Fibroblast of the aortic adventitia (primary cell): ENCODE results near the gene PGAP6. TPM values are rescaled to one million over a fixed set of nuclear protein-coding genes. Genes with fewer than 3 reads are reported as not detected.
"Not testable (repeated sequence)": the region's sequence is repeated elsewhere in the genome, so short reads cannot be mapped to it uniquely, and the experiment has no call there.

Source experiments
- DNase-seq: peaks from one replicate; pipeline ENCODE4 v3.0.0-alpha.2; 2010; ENCODE audit warnings: low read depth
- H3K4me3 ChIP-seq: 2 replicates; pipeline ENCODE4 v1.5.1; 2011; ENCODE audit warnings: low read depth, mild to moderate bottlenecking, control low read depth, low read length, moderate library complexity
- CTCF ChIP-seq: IDR thresholded peaks from 2 replicates; pipeline ENCODE4 v1.5.1; 2011; ENCODE audit warnings: mild to moderate bottlenecking, low read length, control low read depth, inconsistent platforms; ENCODE audit not compliant: insufficient read depth
- total RNA-seq: library from RNA; depleted of rRNA; stranded (reverse); fragments of >200 nt; gene quantifications from 2 replicates; pipeline ENCODE4 v1.2.3, GENCODE V29; 2012; ENCODE audit warnings: low replicate concordance

The PGAP6 gene
- total RNA-seq, 1 donor = 51.2 TPM

GRCh38 chr16:351804-352520 lies 29.8 kb downstream of the PGAP6 start:
- peak; percentile 18 for DNase-seq
- peak overlapping the region; percentile 77 for H3K4me3 ChIP-seq
- no peak for TF ChIP-seq CTCF

GRCh38 chr16:350203-350602 lies 31.6 kb downstream of the PGAP6 start:
- no peak overlapping the region for H3K4me3 ChIP-seq
- DNase-seq = no peak
- no peak for TF ChIP-seq CTCF

GRCh38 chr16:349211-349610 lies 32.6 kb downstream of the PGAP6 start:
- no peak overlapping the region for H3K4me3 ChIP-seq
- no peak for TF ChIP-seq CTCF
- DNase-seq = no peak

- H3K4me3 ChIP-seq, DNase-seq: not testable (repeated sequence)
Observed at GRCh38 chr16:348495-348894, 33.3 kb downstream of the PGAP6 start.

GRCh38 chr16:347203-347602 lies 34.6 kb downstream of the PGAP6 start:
- no peak for TF ChIP-seq CTCF
- no peak for DNase-seq
- no peak overlapping the region for H3K4me3 ChIP-seq

DNA sequence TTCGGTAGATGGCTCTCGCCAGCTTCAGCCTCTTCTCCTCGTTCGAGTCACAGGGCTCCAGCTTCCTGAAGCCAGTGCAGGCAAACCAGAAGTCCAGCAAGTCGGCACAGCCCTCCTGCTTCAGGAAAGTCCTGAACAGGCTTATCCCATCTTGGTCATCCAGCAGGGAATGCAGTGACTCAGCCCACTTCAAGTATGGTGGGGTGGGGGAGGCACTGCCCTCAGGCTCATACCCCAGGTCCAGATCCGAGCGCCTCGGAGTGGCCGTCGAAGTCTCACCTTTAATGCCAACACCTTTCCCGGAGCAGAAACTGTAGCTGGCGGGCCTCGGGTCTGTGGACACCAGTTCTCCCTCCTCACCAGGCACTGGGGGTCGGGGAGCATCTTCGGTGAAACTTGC lies 35.2 kb downstream of the PGAP6 start:
- no peak for TF ChIP-seq CTCF
- no peak for DNase-seq
- no peak overlapping the region for H3K4me3 ChIP-seq

- H3K4me3 ChIP-seq = no peak overlapping the region
- TF ChIP-seq CTCF = no peak
Observed at GRCh38 chr16:345772-346171, 36.0 kb downstream of the PGAP6 start.

More at GRCh38 chr16:345772-346171, 36.0 kb downstream of the PGAP6 start:
- no peak for DNase-seq
